Measurements from ENCODE around the gene RNF26.

RNF26 gene

GRCh38 chr11:119319700-119320239, 14.6 kb upstream of the RNF26 start:
- ChIA-PET CTCF (interaction anchor here (0.9 to 15.8 kb wide), 2 partner anchors 19 to 42 kb away, joined by 4 to 151 read pairs; partner anchors contain the start of gene C1QTNF5), POLR2A (interaction anchor here (1.1 kb wide), 1 partner anchor 198 kb away, joined by 3 read pairs; the partner anchor contains the start of gene HINFP)
- Histone ChIP-seq H3K27ac (ENCODE audit: extremely low read depth, low read depth, low read length) (no peak overlapping the region), H3K4me1 (ENCODE audit: control insufficient read depth, insufficient read depth, low read length) (no peaks in the 10 kb centered on the region; the same call in 1 of the 2 replicates), H3K36me3 (ENCODE audit: control insufficient read depth in 2 of 2, insufficient read depth in 1 of 2, low read length in 2 of 2) (peaks cover 0 to 2% of the 10 kb centered on the region in 2 experiments; a peak in 1 of 3 replicates), H3K4me3 (ENCODE audit: low read depth, low read length) (no peak overlapping the region), H3K9me3 (ENCODE audit: control insufficient read depth, insufficient read depth, low read depth, low read length) (no peaks in the 10 kb centered on the region)
- peak; percentile 64 for TF ChIP-seq EGR2 (tag by site-specific recombination; IDR thresholded peaks at IDR 0.05; ENCODE audit: low read depth)
- TF ChIP-seq ZNF561 (tag by site-specific recombination; IDR thresholded peaks at IDR 0.05; ENCODE audit: borderline replicate concordance) = no peak
- TF ChIP-seq ZNF843 (tag by site-specific recombination; IDR thresholded peaks at IDR 0.05) = no peak
- TF ChIP-seq ZFHX2 (tag by site-specific recombination; conservative IDR thresholded peaks at IDR 0.05) = peak; percentile 66
- no peak for TF ChIP-seq ZNF747 (tag by site-specific recombination; IDR thresholded peaks at IDR 0.05)

DNA sequence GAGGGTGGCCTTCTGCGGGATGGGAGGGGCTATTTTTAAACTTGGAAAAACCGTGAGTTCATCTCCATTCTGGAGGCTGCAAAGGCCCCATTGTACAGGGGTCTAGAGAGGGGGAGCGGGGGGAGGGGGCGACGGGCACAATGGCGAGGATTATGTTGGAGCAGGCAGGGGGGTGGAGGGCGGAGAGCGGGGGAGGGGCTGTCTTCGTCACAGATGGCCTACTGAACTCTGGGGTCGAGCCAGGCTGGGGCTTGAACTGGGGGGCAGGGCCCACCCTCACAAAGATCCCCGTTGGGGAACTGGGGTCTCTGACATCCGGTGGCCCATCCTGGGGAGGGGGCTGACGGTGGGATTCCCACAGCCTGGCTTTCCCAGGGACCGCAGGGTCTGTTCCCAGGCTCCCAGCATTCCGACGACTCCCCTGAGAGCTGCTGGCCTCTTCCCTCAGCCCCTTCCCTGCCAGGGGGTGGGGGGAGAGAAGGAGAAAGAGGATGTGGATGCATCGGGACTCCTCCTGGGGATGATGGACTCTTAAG, 14.0 kb upstream of the RNF26 start:
- H3K27ac ChIP-seq (ENCODE audit: extremely low read depth, low read depth, low read length) = peak overlapping the region; percentile 57; the same call in 1 of the 2 replicates
- H3K9me3 ChIP-seq (ENCODE audit: control insufficient read depth, insufficient read depth, low read depth, low read length) = no peaks in the 10 kb centered on the region
- ChIA-PET CTCF (interaction anchor here (1.3 to 15.8 kb wide), 6 partner anchors 13 to 154 kb away, joined by 9 to 151 read pairs (median 20); partner anchors contain the start of genes C1QTNF5 and RNF26), POLR2A (interaction anchor here (1.3 kb wide), 1 partner anchor 12 kb away, joined by 4 read pairs; no protein-coding TSS in a partner anchor)
- H3K4me3 ChIP-seq (ENCODE audit: low read depth, low read length) = no peak overlapping the region
- no peaks in the 10 kb centered on the region; the same call in 1 of the 2 replicates for H3K4me1 ChIP-seq (ENCODE audit: control insufficient read depth, insufficient read depth, low read length)
- no peaks in the 10 kb centered on the region for H3K36me3 ChIP-seq (ENCODE audit: control insufficient read depth in 2 of 2, insufficient read depth in 1 of 2, low read length in 2 of 2)
- no peak for TF ChIP-seq ZNF544 (tag by site-specific recombination; IDR thresholded peaks at IDR 0.05)
- no peak for TF ChIP-seq ZSCAN18 (tag by site-specific recombination; IDR thresholded peaks at IDR 0.05)
- no peak for TF ChIP-seq PBX3 (CRISPR knock-in tag; IDR thresholded peaks at IDR 0.05)
- TF ChIP-seq ZNF518A (tag by site-specific recombination; conservative IDR thresholded peaks at IDR 0.05; ENCODE audit: low read depth) = no peak
- no peak for TF ChIP-seq ZNF792 (tag by site-specific recombination; IDR thresholded peaks at IDR 0.05)
- no peak for TF ChIP-seq ZNF114 (tag by site-specific recombination; IDR thresholded peaks at IDR 0.05)
- TF ChIP-seq WT1 (tag by site-specific recombination; IDR thresholded peaks at IDR 0.05) = no peak
- no peak for TF ChIP-seq ZNF24 (tag by site-specific recombination; IDR thresholded peaks at IDR 0.05)
- TF ChIP-seq HOXA7 (CRISPR knock-in tag; IDR thresholded peaks at IDR 0.05; ENCODE audit: borderline replicate concordance) = no peak
- no peak for TF ChIP-seq ZNF558 (tag by site-specific recombination; IDR thresholded peaks at IDR 0.05)
- no peak for TF ChIP-seq ZNF555 (tag by site-specific recombination; conservative IDR thresholded peaks at IDR 0.05)
- no peak for TF ChIP-seq HOXD13 (CRISPR knock-in tag; IDR thresholded peaks at IDR 0.05; ENCODE audit: borderline replicate concordance)
- no peak for TF ChIP-seq ZNF239 (tag by site-specific recombination; IDR thresholded peaks at IDR 0.05)
- TF ChIP-seq ZSCAN4 (tag by site-specific recombination; IDR thresholded peaks at IDR 0.05) = no peak
- no peak for TF ChIP-seq GLIS2 (tag by site-specific recombination; IDR thresholded peaks at IDR 0.05)
- no peak for TF ChIP-seq ZNF701 (tag by site-specific recombination; IDR thresholded peaks at IDR 0.05)
- TF ChIP-seq ZSCAN30 (tag by site-specific recombination; IDR thresholded peaks at IDR 0.05) = no peak
- TF ChIP-seq KLF8 (tag by site-specific recombination; IDR thresholded peaks at IDR 0.05) = no peak
- TF ChIP-seq PRDM4 (tag by site-specific recombination; IDR thresholded peaks at IDR 0.05) = no peak

All from HEK293 (cell line).